Activated CD4-positive, alpha-beta T cell treated with anti-CD3 and anti-CD28 coated beads for 24 hours (primary cell): Measurements from ENCODE around the gene TNPO1.
"Not testable (repeated sequence)": the region's sequence is repeated elsewhere in the genome, so short reads cannot be mapped to it uniquely, and the experiment has no call there.

Experiments used
- DNase-seq, 2 donors: peaks; one replicate each; pipeline ENCODE4 v3.0.0-alpha.2; 2020; ENCODE audit warnings: low read depth in 2 of 2

Gene TNPO1

GRCh38 chr5:72854419-72854818 is 38.0 kb downstream of the TNPO1 start:
- DNase-seq, result no peak

- no peak for DNase-seq
Observed at GRCh38 chr5:72855821-72856220, 39.4 kb downstream of the TNPO1 start.

- DNase-seq, result no peak
Observed at GRCh38 chr5:72857396-72857795, 40.9 kb downstream of the TNPO1 start.

GRCh38 chr5:72859127-72859526 is 42.7 kb downstream of the TNPO1 start:
- DNase-seq, result no peak

GRCh38 chr5:72860499-72860898 is 44.0 kb downstream of the TNPO1 start:
- DNase-seq, result no peak

- no peak for DNase-seq
Observed at GRCh38 chr5:72871366-72872024, 55.0 kb downstream of the TNPO1 start.

- no peak for DNase-seq
Observed at GRCh38 chr5:72878854-72879253, 62.4 kb downstream of the TNPO1 start.

- DNase-seq, result no peak
Observed at GRCh38 chr5:72882989-72883388, 66.5 kb downstream of the TNPO1 start.

- DNase-seq, result no peak
Observed at GRCh38 chr5:72883850-72884249, 67.4 kb downstream of the TNPO1 start.

GRCh38 chr5:72884892-72885291 is 68.4 kb downstream of the TNPO1 start:
- DNase-seq, result no peak

- DNase-seq, result no peak
Observed at GRCh38 chr5:72885824-72886223, 69.4 kb downstream of the TNPO1 start.

GRCh38 chr5:72888595-72888994 is 72.1 kb downstream of the TNPO1 start:
- no peak for DNase-seq

- no peak for DNase-seq
Observed at GRCh38 chr5:72889324-72889723, 72.9 kb downstream of the TNPO1 start.

- DNase-seq, result no peak
Observed at GRCh38 chr5:72892846-72893245, 76.4 kb downstream of the TNPO1 start.

- DNase-seq, result no peak
Observed at GRCh38 chr5:72895758-72896157, 79.3 kb downstream of the TNPO1 start.

GRCh38 chr5:72906806-72907205 is 90.3 kb downstream of the TNPO1 start:
- DNase-seq, result no peak

GRCh38 chr5:72908664-72909063 is 92.2 kb downstream of the TNPO1 start:
- DNase-seq, result no peak

GRCh38 chr5:72917371-72917776 is 100.9 kb downstream of the TNPO1 start:
- no peak for DNase-seq

GRCh38 chr5:72920690-72921502 is 104.4 kb downstream of the TNPO1 start:
- DNase-seq, result no peak

GRCh38 chr5:72921886-72922285 is 105.4 kb downstream of the TNPO1 start:
- no peak for DNase-seq

GRCh38 chr5:72922422-72922821 is 106.0 kb downstream of the TNPO1 start:
- no peak for DNase-seq

- DNase-seq, result no peak
Observed at GRCh38 chr5:72925336-72926010, 109.0 kb downstream of the TNPO1 start.

GRCh38 chr5:72932686-72933085 is 116.2 kb downstream of the TNPO1 start:
- DNase-seq, result not testable (repeated sequence)
